Stimulated activated naive B cell treated with anti-CD40 and anti-IgM and Interleukin-4, amounts not matched to agents 10 μg/mL and 1 μg/mL and 100 μg/mL, for 72 hours (primary cell): Measurements from ENCODE around the gene ZSCAN1.

Experiments used
- ATAC-seq, 2 donors: fragments of 150-1000 bp; cut with Tn5 transposase; replicated peaks; 2 replicates each; pipeline ENCODE4 v1.10.0; 2021; ENCODE audit warnings: moderate library complexity in 1 of 2
- DNase-seq: peaks from one replicate; pipeline ENCODE4 v3.0.0; 2021
- H3K27ac Mint-ChIP-seq: one replicate; pipeline ENCODE4 v1.8.0; 2022; ENCODE audit warnings: mild to moderate bottlenecking, mixed read lengths
- H3K27me3 Mint-ChIP-seq, 2 donors: one replicate each; pipeline ENCODE4 v1.8.0; 2022; ENCODE audit warnings: mixed read lengths in 2 of 2
- H3K36me3 Mint-ChIP-seq, 2 donors: one replicate each; pipeline ENCODE4 v1.8.0; 2022; ENCODE audit warnings: mixed read lengths in 2 of 2, mild to moderate bottlenecking in 1 of 2
- H3K4me1 Mint-ChIP-seq, 2 donors: one replicate each; pipeline ENCODE4 v1.8.0; 2022; ENCODE audit warnings: mixed read lengths in 2 of 2, mild to moderate bottlenecking in 1 of 2
- H3K4me3 Mint-ChIP-seq, 2 donors: one replicate each; pipeline ENCODE4 v1.8.0; 2022; ENCODE audit warnings: mild to moderate bottlenecking in 2 of 2, mixed read lengths in 2 of 2, moderate library complexity in 1 of 2
- H3K9me3 Mint-ChIP-seq, 2 donors: one replicate each; pipeline ENCODE4 v1.8.0; 2022; ENCODE audit warnings: mixed read lengths in 2 of 2, mild to moderate bottlenecking in 1 of 2

Gene ZSCAN1

DNA sequence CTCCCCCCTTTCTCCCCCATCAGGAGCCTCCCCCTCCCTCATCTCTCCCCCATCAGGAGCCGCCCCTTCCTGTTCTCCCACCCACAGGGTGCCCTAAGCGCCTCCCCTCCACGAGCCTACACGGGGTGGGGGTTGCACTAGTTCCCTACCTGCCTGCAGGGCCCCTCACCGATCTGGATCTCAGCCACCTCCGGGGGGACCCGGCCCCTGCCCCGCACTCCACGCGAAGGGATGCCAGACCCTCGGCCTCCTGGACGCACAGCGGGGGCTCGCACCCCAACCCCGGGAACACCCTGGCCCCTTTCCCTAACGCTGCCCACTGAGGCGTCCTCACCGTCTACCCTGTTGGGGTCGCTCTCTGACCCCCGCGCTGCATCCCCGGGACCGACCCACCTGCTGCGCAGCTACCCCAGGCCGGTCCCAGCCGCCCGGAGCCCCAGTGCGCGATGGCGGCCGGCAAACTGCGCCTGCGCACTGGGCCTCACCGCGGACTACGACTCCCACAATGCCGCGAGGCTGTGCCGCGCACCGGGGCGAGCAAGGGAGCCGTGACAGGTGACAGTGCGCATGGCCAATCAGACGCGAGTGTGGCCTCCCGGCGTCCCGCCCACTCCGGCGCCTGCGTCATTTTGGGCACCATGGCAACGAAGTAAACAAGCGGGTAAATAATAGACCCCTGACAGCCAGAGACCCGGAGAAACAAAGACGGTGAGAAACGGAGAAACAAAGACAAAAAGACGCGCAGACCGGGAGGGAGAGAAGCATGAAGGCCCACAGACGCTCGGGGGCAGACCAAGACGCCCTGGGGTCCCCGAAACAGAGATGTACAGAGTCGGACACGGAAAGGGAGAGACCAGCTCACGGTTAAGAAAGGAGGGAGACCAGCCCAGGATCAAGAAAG lies 64.2 kb downstream of the ZSCAN1 start, which contains the start of gene ZSCAN18:
Gene ZSCAN18 (minus strand): TSS at position 451 of the 901 bp plus-strand sequence. CDS start 7,964 bp downstream, outside the sequence.
- peak; percentile 98 to 99 for ATAC-seq
- peak within 1 kb of the TSS; percentile 99 for H3K27ac Mint-ChIP-seq
- peak within 1 kb of the TSS; percentile 85 to 89 for H3K4me3 Mint-ChIP-seq
- no peaks in the 10 kb centered on the region for H3K27me3 Mint-ChIP-seq
- peak; percentile 98 for DNase-seq
- H3K9me3 Mint-ChIP-seq: peaks cover 4 to 8% of the 10 kb centered on the region in 2 donors
- H3K36me3 Mint-ChIP-seq: peaks cover 16 to 36% of the 10 kb centered on the region in 2 donors
- H3K4me1 Mint-ChIP-seq: peaks cover 21 to 31% of the 10 kb centered on the region in 2 donors

DNA sequence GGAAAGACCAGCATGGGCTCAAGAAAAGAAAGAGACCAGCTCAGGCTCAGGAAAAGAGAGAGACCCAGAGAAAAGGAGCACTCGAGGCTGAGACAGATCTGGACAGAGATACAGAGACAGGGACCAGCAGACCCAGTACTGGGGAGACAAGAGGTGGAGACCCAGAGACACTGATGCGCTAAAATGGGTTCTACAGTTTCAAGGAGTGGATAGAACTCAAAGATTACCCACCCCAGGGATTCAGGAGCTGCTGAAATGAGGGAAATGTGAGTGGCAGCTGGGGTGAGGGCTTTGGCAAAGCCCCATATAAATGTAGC lies 64.8 kb downstream of the ZSCAN1 start:
- Mint-ChIP-seq H3K36me3 (peaks cover 16 to 31% of the 10 kb centered on the region in 2 donors), H3K27ac (peak overlapping the region; percentile 99), H3K4me3 (peak overlapping the region; percentile 85 to 89), H3K27me3 (no peaks in the 10 kb centered on the region), H3K4me1 (peaks cover 17 to 31% of the 10 kb centered on the region in 2 donors), H3K9me3 (peaks cover 5 to 9% of the 10 kb centered on the region in 2 donors)
- DNase-seq: no peak
- peak in 1 of 2 donors; percentile 2 for ATAC-seq
